Limb (tissue), 2 donors: ENCODE measurements around the gene ZNF45.
"Not testable (repeated sequence)": the region's sequence is repeated elsewhere in the genome, so short reads cannot be mapped to it uniquely, and the experiment has no call there.

Experiments
- DNase-seq, 2 donors: peaks; one replicate each; pipeline ENCODE4 v3.0.0-alpha.2; 2016; ENCODE audit errors: extremely low spot score in 2 of 2

ZNF45 gene

GRCh38 chr19:43934985-43935708 lies at the start of gene ZNF45:
ZNF45 (minus strand) TSS chr19:43935282; CDS start chr19:43922185, 13,097 bp downstream.
- peak; percentile 92 to 95 for DNase-seq

- DNase-seq: peak in 1 of 2 donors; percentile 35
These were observed 49.6 kb upstream of the ZNF45 start for GRCh38 chr19:43984687-43985000.

GRCh38 chr19:43983912-43984686 lies 49.0 kb upstream of the ZNF45 start, which contains the start of gene ZNF155:
ZNF155 (plus strand) TSS chr19:43984188; CDS start chr19:43988544, 4,356 bp downstream.
- peak; percentile 91 to 95 for DNase-seq

- DNase-seq: no peak
These were observed 48.4 kb upstream of the ZNF45 start for GRCh38 chr19:43983544-43983911.

- no peak for DNase-seq
These were observed 41.6 kb upstream of the ZNF45 start for GRCh38 chr19:43976732-43977131.

- no peak for DNase-seq
These were observed 31.1 kb upstream of the ZNF45 start for GRCh38 chr19:43966079-43966694.

- no peak for DNase-seq
These were observed 25.3 kb upstream of the ZNF45 start for GRCh38 chr19:43960411-43960810.

- DNase-seq: no peak
These were observed 22.8 kb upstream of the ZNF45 start for GRCh38 chr19:43957891-43958290.

GRCh38 chr19:43956827-43957226 lies 21.7 kb upstream of the ZNF45 start:
- DNase-seq: no peak

GRCh38 chr19:43950834-43951645 lies 16.0 kb upstream of the ZNF45 start, which contains the start of gene ZNF221:
ZNF221 (plus strand) TSS chr19:43951228; CDS start chr19:43962727, 11,499 bp downstream.
- peak; percentile 90 to 93 for DNase-seq

GRCh38 chr19:43949803-43950202 lies 14.7 kb upstream of the ZNF45 start:
- not testable (repeated sequence) for DNase-seq

- not testable (repeated sequence) for DNase-seq
These were observed 12.3 kb upstream of the ZNF45 start for GRCh38 chr19:43947412-43947811.

- DNase-seq: no peak
These were observed 6.1 kb upstream of the ZNF45 start for GRCh38 chr19:43941209-43941608.

GRCh38 chr19:43940719-43941118 lies 5.6 kb upstream of the ZNF45 start:
- DNase-seq: no peak

- no peak for DNase-seq
These were observed 4.6 kb upstream of the ZNF45 start for GRCh38 chr19:43939557-43940260.

- DNase-seq: no peak
These were observed 1.1 kb upstream of the ZNF45 start for GRCh38 chr19:43936188-43936587.

GRCh38 chr19:43934055-43934984 lies 762 bp downstream of the ZNF45 start:
- peak in 1 of 2 donors; percentile 6 for DNase-seq

- no peak for DNase-seq
These were observed 6.3 kb downstream of the ZNF45 start for GRCh38 chr19:43928820-43929219.

- DNase-seq: no peak
These were observed 11.2 kb downstream of the ZNF45 start for GRCh38 chr19:43923875-43924274.

GRCh38 chr19:43914051-43914450 lies 21.0 kb downstream of the ZNF45 start:
- no peak for DNase-seq
